Measurements from ENCODE around the gene CEBPZOS.
"Not testable (repeated sequence)": the region's sequence is repeated elsewhere in the genome, so short reads cannot be mapped to it uniquely, and the experiment has no call there.

CEBPZOS gene

DNA sequence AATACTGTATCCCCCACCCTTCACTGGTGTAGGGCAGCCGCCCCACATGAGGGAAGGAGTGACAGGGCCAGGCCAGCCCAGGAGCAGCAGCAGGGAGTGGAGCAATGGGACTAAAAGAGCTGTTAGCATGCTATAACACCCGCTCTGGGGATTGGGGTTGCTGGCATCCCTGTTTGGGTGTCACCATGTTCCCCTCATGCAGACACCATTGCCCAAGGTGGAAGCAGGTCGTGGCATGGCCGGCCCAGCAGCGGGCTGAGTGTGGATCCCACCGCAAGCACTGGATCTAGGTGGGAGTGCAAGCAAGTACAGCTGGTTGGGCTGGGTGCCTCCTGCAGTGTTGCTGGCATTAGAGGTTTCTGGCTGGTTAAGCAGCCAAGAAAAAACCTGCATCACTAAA is 4.5 kb upstream of the CEBPZOS start:
- no peak for DNase-seq

DNA sequence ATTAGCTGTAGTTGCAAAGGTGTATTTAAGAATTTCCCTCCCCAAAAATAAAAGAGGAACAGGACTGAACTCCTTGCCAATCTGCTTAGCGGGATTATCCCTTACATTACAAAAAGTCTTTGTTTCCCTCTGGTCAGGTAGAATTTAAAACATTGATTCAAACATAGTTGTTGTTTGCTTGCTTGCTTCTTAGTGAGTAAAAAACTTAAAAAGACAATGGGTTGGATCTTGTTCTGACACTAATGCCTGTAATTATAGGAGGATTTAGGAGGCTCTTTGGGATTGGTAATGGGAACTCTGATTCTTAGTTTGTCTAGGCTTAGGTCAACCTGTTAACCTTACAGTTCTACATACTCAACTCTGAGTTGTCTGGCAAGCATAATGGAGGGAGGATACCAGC is 3.7 kb upstream of the CEBPZOS start:
- no peak for DNase-seq

DNA sequence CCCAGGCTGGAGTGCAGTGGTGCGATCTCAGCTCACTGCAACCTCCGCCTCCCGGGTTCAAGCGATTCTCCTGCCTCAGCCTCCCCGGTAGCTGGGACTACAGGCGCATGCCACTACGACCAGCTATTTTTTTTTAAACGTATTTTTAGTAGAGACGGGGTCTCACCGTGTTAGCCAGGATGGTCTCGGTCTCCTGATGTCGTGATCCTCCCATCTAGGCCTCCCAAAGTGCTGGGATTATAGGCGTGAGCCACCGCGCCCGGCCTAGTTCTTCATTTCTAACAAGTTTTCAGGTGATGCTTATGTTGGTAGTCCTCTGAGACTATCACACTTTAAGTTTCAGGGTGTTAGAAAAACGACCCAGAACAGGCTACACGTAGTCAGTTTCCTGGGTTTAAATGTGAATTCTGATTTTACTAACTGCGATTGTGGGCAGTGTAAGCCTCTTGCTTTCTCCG is 405 bp upstream of the CEBPZOS start:
- not testable (repeated sequence) for DNase-seq

DNA sequence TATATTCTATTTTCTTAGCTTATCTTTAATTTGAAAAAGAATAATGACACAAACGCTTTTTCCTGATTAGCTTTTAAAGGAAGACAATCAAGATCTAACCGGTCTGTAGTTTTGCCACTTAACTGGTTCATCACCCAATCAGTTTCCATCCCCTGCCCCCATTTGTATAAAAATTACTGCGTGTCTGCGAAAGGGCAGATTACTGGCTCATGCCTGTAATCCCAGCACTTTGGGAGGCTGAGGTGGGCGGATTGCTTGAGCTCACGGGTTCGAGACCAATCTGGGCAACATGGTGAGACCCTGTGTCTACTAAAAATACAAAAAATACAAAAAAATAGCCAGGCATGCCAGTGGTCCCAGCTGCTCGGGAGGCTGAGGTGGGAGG is 2.4 kb downstream of the CEBPZOS start:
- DNase-seq: no peak

DNA sequence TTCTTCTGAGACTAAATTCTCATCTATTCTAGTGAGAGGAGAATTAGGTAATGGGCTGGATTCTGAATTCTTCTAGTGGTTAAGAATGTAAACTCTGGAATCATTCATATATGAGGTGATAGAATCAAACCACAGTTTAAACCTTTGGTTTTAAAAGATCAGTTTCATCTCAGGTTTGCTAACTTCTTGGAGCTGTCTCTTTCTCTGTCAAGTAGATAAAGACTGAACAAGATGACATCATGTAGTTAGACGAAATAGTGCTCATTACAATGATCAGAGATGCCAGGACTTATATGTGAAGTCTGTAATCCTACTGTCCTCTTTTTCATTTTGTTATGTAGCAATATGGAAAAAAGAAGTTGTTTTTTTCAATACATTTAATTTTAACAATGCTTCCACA is 4.9 kb downstream of the CEBPZOS start:
- no peak for DNase-seq

DNA sequence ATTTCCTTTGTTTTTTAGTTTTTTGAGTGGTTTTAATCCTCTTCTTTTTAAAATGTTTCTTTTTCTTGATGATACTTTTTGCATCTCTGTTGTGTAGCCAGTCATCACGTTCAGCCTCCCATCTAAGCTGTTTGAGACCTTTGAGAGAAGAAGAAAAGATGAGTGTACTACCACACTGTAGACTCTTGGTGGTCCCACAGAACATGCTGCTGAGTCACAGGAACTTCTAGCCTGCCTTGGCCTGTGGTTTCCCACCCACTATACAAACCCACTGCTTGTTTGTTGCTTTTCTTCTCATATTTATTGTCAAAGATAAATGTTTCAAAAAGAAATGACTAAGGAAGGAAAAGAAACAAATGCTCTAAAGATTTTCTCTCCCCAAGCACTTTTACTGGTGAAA is 5.5 kb downstream of the CEBPZOS start:
- no peak for DNase-seq

DNA sequence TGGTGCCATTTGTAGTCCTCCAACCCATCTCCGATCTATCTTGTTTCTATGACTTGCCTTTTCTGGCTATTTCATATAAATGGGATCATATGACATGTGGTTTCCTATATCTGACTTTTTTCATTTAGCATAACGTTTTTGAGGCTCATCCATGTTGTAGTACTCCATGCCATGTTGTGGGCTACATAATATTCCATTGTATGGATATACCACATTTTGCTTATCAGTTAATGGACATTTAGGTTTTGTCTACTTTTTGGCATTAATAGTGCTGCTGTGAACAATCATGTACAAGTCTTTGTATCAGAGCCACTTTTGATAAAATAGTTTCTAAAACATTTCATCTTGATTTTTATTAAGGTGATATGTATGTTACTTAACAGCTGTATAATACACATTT is 7.4 kb downstream of the CEBPZOS start:
- DNase-seq: no peak

DNA sequence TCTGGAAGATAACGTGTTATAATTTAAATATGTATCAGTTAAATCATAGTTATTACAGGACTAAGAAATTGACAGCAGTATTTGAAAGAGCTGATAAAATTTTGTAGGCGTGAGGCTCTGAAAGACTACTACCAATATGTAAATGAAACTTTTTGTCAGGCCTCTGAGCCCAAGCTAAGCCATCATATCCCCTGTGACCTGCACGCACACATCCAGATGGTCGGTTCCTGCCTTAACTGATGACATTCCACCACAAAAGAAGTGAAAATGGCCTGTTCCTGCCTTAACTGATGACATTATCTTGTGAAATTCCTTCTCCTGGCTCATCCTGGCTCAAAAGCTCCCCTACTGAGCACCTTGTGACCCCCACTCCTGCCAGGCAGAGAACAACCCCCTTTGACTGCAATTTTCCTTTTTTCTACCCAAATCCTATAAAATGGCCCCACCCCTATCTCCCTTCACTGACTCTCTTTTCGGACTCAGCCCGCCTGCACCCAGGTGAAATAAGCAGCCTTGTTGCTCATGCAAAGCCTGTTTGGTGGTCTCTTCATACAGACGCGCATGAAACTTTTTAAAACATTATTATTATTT is 8.9 kb downstream of the CEBPZOS start:
- not testable (repeated sequence) for DNase-seq

DNA sequence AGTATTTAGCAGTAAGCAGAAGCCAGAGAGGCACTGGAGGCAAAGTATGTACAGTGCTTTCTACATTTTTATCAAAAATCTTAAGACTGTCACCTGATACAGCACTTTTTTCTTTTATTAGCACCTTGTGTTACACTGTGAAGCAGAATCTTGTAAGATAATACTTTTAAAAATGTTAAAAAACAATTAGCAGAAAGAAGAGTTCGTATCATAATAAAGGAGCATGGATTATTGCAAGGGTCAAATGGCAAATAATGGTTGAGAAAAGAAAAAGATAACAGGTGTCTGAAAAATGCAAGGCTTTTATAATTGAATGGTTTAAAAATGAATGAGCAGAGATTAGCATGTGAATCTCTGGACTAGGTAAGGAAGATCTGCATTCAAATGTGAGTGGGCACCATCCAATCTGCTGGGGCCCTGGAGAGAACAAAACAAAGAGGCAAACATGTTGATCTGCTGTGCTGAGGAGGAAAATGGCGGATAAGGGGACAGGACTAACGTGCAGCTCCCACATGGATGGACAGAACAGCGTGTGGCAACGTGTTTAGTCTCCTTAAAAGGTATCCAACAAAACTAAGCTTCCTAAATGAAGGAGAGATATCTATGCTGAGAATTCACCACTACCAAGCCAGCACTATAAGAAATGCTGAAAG is 9.5 kb downstream of the CEBPZOS start:
- DNase-seq: no peak

DNA sequence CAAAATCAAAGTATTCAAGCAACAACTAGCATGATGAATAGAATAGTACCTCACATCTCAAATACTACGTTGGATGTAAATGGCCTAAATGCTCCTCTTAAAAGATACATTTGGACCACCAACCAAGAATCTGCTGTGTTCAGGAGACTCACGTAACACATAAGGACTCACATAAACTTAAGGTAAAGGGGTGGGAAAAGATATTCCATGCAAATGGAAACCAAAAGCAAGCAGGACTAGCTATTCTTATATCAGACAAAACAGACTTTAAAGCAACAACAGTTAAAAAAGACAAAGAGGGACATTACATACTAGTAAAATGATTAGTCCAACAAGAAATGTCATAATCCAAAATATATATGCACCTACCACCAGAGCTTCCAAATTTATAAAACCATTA is 10.5 kb downstream of the CEBPZOS start:
- DNase-seq: not testable (repeated sequence)

DNA sequence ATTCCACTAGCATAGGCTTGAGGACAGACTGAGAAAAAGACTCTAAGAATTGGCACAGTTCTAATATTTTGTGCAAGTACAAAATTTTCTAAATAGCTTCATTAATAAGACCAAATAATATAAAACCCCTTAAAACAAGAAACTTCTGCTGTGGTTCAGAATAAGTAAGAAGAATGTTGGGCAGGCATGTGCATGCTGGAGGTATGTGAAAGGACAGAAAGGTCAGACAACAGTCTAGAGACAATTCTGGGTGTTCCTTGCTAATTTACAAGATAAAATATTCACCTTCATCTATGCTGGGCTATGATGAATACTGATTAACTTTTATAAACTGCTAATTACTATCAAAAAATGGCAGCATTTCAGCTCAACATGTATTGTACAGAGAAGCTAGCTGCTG is 14.9 kb downstream of the CEBPZOS start:
- DNase-seq: no peak

DNA sequence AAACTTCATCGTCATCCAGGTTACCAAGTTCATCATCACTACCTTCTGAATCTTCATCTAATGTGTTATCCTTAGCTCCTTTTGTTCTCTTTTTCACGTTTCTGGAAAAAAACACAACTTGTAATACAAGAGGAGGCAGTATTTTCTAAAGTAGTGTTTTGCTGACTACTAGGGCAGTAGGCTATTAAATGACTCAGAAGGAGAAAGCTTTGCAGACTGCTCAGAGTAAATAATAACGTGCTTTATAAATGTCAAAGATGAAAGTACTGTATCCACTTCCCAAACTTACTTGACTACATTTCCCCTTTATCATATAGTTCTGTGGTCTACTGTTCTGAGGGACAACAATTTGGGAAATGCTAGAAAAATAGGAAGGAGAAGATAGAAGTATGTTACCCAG is 15.6 kb downstream of the CEBPZOS start:
- no peak for DNase-seq

DNA sequence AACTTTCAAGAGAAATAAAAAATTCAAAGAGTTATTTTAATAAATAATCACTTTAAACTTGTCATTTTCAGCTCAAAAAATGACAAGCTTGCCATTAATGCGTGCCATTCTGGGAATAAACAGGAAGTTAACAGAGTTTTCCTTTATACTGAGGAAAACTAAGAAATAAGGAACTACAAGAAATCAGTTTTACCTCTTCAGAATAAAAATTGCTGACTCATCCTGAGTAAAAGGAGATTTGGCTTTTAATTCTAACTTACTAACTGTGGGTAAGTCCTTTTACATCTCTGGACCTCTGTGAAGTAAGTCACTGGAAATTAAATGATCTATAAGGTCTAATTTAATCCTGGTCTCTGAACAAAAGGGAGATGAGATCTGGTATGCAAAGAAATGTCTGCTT is 19.0 kb downstream of the CEBPZOS start:
- DNase-seq: no peak

DNA sequence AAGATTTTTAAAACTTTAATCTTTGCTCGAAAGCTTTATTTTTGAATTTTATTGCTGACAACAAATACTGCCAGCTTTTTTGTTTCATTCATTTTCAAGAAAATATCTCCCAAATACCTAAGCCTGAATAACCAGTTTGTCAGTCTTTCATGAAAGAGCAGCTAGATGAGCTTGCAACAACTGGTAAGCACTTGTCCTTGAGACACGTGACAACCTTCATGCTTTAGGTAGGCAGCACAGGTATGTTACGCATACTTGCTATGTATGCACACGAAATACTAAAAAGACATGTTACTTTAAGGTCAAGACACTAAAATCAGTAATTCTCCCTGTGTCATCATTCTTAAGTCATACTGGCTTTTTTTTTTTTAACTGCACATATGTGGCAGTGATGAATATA is 22.8 kb downstream of the CEBPZOS start:
- DNase-seq: no peak

DNA sequence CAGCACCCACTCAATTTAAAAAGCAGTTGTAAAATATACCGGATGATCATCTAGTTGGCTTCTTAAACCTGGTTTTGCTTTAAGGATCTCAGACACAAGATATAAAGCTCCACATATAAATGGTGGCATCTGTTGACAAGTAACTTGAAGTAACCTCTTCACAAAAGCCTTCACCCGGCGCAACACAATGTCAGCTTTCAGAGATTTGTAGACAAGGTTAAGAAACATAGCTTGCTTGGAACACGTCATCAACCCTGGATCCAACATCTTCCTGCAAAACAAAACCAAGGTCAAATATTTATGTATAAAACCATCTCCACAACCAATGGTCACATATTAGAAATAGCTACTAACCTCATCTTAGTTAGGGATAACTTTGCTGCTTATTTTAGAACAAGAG is 26.8 kb downstream of the CEBPZOS start:
- DNase-seq: no peak

DNA sequence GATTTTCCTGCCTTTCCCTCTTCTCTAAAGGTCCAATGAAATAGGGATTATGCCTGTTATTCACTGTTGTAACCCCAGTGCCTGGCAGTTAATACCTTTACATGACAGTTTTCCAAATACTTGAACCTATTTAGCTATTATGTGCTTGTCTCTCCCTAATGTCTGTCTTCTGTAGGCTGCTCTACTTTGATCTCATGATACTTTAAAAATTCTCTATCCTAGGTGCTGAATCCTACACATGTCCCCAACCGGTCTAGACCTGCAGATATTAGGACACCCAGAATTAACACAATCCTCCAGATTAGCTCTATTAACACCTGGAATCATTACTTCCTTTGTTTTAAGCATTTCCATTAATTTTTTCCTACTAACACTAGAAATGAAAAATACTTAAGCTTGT is 27.8 kb downstream of the CEBPZOS start:
- no peak for DNase-seq

DNA sequence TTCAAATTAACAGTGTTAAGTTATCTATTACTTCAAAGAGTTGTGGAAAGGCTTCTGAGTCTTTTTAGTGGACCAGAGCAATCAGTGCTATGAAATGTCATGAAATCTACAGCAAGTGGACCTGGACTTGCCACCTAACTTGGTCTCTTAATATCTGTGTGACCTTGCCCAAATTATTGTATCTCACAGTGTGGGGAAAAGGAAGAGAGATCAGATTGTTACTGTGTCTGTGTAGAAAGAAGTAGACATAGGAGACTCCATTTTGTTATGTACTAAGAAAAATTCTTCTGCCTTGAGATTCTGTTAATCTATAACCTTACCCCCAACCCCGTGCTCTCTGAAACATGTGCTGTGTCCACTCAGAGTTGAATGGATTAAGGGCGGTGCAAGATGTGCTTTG is 28.8 kb downstream of the CEBPZOS start:
- DNase-seq: not testable (repeated sequence)

DNA sequence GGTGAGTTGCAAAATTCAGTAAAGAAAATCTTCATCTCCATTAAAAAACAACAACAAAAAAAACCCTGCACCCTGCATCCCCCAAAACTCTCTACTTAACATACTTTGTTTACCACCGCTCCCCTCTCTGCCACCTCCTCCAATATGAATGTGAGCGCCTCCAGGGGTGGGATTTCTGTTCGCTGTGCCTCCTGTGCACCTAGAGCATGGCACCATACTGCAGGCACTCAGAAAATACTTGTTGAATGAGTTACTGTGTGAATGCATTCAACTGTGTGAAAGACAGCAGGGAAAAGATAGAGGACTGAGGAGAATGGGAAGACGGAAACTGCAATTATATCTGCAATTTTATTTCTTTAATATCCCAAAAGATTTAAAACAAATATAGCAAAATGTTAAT is 30.6 kb downstream of the CEBPZOS start:
- DNase-seq: no peak

DNA sequence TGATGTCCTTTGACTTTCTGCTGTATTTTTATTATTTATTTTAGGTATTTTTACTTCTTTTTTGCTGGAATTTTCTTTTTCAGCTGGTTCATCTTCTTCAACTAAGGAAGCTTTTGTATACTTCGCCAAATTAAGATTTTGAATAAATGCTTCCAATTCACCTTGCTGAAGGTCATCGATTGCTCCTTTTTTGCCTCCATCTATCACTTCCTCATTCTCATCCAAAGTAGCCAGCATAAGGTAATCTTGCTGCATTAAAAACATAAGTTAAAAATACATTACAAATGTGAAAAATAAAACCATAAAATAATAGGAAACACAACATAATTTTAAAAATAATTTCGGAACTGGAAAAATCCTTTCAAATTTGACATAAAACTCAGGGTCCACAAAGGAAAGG is 32.5 kb downstream of the CEBPZOS start:
- DNase-seq: no peak

DNA sequence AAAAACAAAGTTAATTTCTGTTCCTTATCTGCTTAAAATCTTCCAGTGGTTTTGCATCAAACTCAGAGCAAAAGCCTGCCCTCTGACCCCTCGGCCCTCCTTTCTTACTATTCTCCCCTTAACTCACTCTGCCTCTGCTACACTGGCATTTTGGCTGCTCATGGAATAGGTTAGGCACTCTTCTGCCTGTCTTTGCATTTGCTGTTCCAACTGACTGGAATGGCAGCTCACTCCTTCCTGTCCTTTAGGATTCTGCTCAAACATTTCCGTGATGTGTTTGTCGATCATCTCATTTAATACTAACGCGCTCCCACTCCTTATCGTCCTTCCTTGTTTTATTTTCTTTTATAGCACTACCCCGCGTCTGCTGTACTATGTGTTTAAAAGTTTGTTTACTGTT is 34.3 kb downstream of the CEBPZOS start:
- no peak for DNase-seq

DNA sequence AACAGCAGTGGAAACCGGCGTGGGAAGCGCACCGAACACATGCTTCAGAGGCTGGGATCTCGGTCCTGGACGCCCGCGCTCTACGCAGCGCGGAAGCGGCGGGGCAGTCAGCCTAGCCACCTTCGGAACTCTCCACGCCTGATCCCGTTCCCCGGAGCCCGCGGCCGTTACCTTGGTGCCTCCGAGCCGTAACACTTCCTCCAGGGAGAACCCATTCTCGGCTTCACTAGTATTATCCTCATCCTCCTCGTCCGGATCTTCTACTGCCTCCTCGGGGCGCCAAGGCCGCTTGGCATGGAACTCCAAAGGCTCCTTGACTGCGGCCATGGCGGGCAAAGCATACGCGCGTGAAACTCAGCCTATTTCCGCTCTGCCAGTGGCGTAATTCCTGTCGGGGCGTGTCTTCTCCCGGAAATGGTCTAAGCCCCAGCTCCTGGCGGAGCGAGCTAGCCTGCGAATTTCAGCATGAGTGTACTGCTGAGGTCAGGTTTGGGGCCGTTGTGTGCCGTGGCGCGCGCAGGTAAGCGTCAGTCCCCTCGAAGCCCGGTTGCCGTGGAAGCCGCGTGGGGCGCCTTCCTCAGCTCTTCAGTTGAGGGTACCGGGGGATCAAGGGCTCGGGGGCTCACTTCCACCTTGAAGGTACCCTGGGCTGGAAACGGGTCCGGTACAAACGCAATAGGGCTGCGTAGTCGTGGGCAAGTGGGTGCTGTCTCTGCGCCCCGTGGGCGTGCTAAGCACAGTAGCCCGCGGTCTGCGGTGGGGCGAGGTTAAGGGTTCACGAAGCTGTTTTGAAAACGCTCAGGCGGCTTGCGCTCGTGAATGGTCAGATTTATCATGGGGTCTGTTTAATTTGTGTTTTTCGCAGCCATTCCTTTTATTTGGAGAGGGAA is 35.2 kb downstream of the CEBPZOS start, which contains the start of the genes CEBPZ and NDUFAF7:
Gene CEBPZ (minus strand): TSS at position 356 of the 890 bp plus-strand sequence. CDS start 29 bp downstream, at position 327.
Gene NDUFAF7 (plus strand): TSS at position 418 of the 890 bp plus-strand sequence. CDS start 48 bp downstream, at position 466.
- DNase-seq: peak; percentile 65

DNA sequence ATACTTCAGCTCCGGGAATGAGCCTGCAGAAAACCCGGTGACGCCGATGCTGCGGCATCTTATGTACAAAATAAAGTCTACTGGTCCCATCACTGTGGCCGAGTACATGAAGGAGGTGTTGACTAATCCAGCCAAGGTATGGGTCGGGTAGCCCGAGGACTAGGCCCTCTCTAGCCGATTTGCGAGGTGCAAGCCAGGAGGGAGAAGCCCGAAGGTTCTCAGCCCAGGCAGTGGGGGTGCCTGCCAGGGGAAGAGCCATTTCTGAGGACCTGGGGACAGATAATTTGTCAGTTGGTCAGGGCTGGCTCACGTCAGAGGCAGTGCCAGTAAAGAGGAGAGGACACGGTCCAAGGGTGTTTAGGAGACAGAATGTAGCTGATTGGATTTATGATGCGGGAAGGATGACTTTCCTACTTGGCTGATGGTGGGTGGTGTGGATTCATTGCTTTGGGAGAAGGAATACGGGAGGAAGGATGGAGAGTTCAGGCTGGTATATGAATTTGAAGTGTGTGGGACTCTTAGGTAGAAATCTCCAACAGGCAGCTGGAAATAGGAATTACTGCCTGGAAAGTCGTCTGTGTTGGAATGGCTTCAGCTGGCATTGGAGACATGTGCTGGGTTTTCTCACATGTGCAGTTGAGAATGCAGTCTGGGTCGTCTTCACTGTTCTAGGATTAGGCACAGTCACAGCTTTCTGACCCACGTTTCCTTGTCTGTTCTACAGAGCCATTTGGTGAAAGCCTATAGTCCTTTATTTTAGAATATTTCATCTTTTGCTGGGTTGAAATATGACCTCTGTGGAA is 36.0 kb downstream of the CEBPZOS start:
- no peak for DNase-seq

DNA sequence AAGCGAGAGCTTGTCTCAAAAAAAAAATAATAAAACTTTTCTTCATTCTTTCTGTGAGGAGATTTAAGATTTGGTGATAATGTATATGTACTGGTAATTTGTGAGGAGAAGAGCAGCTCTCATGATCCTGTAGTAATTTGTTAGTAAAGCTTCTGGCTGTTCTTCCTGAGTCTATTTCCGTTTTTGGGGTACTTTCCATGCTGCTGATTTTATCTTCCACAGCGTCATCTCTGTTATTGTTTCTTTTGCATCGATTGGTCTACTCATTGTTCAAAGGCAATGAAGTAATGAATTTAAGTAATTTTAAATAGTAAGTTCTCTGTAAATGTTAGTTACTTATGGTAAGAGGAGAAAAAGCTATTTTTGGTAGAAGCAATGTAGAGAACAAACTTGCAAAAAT is 47.1 kb downstream of the CEBPZOS start:
- DNase-seq: no peak
